GM18502 (cell line): ENCODE results near the gene FAM184B.
"Not testable (repeated sequence)": the region's sequence is repeated elsewhere in the genome, so short reads cannot be mapped to it uniquely, and the experiment has no call there.

Experiments used
- ATAC-seq: cut with Tn5 transposase; IDR thresholded peaks from one replicate; pipeline ENCODE4 v1.9.1; 2021; ENCODE audit warnings: mild to moderate bottlenecking; ENCODE audit not compliant: unreplicated experiment, poor library complexity

The FAM184B gene

DNA sequence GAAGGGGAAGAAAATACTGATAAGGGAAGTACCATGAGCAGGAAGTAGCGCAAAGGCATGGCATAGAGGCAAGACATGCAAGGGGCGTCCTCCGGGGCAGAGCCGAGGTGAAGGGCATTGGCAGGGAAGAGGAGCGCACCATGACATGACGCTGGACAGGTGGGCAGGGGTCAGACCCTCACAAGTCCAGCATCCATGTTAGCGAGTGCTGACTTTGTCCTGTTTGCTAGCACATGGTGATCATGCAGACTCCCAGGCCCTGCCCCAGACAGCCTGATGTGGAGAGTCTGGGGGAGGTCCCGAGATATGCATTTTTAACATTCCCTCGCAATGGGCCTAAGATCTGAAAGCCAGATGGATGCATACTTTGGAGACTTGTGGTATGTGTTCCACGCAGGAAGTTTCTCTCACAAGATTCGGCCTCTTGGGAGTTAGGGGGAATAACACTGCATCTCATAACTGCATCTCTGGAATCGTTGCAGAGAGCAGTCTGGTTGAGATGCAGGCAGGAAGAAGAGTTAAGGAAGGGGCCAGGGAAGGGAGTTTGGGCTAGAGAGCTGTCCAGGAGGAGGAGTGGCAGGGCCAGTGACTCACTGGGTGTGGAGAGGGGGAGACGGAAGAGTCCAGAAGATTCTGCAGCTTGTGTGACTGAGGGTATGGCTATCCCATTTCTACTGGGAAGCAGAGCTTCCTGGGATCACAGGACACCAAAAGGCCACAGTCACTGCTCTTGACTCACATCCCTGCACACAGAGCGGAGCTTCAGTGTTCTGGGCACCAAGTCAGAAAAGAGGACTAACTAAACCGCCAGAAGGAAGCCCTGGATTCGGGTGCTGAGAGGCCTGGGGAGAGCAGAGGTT, 59.7 kb downstream of the FAM184B start:
- no peak for ATAC-seq

DNA sequence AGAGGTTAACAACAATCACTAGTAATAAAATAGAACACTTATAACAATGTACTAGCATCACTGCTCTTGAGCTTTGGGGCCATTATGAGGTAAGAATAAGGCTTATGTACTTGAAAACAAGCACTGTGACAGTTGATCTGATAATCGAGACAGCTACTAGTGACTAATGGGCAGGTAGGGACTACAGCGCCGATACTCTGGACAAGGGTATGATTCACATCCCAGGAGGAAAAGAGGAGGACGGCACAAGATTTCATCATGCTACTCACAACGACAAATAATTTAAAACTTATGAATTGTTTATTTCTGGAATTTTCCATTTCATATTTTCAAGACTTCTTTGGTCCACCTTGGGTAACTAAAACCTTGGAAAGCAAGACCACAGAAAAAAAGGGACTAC, 62.3 kb downstream of the FAM184B start:
- no peak for ATAC-seq

DNA sequence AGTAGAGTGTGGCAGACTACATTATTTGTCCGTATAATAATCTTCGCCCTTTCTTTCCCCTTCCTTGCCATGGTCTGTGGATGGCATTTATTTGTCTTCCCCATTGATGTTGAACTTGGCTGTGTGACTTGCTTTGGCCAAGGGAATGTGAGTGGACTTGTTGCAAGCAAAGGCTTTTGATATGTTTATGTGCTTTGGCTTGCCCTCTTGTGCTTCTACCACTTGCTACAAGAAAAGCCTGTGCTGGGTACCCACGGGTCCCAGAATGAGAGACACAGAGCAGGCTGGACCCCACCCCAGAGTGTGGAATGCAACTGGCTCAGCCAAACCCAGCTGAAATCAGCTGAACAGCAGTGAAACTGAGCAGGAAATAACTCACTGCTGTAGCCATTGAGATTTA, 63.0 kb downstream of the FAM184B start:
- no peak for ATAC-seq

DNA sequence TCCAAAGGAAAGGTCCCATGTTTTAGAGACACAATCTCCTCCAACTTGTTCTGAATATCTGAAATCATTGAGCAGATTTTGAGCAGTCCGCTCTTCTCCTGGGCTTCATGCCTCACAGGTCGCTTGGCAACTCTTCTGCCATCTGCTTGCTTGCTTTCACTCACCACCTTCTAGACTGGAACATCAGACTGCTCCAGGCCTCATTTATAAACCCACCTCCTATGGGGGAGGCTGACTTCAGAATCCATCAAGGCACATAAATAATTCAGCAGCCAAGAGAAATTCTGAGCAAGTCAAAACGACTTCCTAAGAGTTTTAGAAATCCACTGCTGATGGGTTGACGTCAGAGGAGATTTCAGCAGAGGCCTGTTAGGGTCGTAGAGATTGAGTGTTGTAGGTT, 64.1 kb downstream of the FAM184B start:
- no peak for ATAC-seq

DNA sequence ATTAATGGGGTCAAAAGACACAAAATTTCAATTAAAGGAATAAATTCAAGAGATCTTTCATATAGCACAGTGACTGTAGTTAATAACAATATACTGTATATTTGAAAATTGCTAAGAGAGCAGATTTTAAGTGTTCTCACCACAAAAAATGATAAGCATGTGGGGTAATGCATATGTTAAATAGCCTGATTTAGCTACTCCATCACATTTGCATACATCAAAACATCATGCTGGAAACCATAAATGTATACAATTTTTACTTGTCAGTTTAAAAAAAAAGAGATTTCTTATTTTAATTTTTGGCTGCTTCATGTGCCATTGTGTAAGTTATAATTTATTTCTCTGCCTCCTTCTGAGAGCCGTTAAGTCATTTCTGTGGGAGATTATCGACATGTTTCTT, 65.9 kb downstream of the FAM184B start:
- ATAC-seq = no peak

DNA sequence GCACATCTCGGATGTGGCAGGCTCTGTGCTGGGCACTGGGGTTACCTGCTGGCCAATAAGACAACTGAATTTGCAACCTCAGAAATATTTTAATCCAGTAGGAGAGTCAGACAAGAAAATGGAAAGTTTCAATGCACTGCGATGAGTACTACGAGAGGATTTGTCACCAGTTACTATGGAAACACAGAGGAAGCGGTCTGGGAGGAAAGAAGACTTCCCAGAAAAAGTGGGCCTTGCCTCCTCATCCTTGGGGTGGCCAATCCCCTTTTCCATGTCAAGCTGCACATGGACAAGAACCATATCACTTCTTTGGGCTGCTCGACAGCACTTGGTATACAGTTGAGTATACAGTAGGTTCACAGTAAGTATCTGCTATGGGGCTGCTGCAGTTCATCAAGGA, 67.6 kb downstream of the FAM184B start:
- ATAC-seq = no peak

DNA sequence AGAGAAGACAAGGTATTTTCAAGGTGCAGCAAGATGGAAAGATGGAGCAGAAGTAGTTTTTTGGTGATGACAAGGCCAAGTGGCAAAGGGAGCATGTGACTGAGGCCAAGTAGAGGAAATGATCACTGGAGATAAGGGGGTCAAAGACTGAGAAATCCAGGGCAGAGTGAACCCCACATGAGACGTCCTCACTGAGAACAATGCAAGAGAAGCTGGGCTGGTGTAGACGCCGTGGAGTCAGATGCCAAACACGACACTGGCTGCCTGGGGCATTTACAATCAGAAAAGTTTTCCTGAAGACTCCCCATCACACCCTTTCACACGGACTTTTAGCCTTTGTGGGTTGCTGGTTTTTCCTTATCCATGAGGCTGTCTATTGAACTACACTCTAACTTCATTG, 69.3 kb downstream of the FAM184B start:
- ATAC-seq = no peak

DNA sequence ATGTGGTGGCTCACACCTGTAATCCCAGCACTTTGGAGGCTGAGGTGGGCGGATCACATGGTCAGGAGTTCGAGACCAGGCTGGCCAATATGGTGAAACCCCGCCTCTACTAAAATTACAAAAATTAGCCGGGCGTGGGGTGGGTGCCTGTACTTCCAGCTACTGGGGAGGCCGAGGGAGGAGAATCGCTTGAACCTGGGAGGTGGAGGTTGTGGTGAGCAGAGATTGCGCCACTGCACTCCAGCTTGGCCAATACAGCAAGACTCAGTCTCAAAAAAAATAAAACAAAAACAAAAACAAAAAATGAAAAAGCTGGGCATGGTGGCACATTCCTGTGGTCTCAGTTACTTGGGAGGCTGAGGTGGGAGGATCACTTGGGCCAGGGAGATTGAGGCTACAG, 70.2 kb downstream of the FAM184B start:
- ATAC-seq = not testable (repeated sequence)

DNA sequence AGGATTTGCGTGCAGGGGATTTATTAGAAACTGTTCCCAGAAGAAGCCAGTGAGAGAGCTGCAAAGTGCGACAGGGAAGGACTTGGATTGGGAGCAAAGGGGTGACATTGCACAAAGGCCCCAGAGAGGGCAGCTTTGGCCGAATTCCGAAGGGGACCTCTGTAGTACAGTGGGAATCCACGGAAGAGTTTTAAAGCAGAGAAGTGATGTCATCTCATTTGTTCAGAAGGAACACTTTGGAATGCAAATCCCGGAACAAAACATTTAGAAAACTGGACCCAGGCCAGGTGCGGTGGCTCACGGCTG, 71.7 kb downstream of the FAM184B start:
- ATAC-seq = no peak

DNA sequence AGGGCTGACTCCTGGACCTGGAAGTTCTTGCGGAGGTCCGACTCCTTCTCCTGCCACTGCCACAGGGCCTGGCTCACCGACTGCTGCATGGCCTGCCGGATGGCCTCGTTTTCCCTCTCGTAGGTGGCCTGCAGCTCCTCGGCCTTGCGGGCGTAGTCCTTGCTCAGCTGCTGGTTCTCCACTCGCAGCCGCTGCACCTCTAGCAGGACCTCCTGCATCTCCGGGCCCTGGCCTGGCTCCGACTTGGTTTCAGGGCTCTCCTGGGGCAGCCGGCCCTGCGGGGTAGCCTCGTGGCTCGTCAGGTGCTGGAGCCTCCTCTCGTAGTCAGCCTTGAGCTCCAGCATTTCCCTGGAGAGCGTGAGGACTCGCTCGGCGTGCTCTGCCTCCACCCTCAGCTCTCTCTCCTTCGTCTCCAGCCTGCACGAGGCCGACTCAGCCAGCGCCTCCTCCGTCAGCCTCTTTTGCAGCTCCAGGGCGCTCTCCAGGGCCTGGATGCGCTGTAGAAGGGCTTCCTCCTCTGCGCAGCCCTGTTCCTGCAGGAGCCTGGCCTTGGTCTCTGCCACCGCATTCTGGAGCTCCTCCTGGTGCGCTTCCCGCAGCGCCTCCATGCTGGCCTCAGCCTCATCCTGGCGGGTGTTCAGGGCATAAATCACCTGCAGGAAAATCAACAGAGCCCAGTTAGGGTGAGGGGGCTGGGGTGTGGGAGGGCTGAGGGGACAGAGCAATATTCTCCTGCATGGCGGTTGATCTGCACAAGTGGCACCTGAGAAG, 72.2 kb downstream of the FAM184B start:
- no peak for ATAC-seq

DNA sequence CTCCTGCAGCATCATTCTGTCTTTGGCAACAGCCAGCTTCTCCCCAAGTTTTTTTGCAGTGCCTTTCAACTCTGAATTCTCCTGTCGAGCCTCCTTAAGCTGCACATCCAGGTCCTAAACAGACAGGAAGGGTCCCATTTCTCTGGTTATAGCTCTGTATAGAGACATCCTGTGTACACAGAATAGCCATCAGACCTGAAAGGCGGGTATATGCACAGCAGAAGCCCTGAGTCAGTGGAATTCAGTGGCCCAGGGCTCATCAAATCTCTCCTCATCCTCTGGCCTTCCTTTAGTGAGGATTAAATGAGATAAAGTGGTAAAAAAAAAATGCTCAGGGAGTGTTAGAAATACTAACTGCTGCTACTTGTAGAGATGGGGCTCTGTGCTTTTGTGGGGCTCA, 73.8 kb downstream of the FAM184B start:
- ATAC-seq = no peak

DNA sequence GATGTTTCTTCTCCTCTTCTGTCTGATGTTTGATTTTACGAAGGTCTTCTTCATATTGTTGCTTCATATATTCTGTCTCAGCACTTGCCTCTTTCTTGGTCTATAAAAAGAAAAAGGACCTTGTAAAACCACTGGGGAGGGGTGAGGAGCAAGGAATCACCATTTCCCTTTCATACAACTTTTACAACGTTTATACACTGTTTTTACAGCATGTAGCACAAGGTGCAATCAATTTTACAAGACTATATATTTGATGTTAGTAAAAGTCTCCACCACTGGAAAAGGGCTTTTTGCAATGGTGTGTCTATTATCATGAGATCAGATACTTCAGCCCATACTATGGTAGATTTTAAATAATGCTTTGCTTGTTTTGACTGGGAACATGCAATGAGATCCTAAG, 76.3 kb downstream of the FAM184B start:
- no peak for ATAC-seq

DNA sequence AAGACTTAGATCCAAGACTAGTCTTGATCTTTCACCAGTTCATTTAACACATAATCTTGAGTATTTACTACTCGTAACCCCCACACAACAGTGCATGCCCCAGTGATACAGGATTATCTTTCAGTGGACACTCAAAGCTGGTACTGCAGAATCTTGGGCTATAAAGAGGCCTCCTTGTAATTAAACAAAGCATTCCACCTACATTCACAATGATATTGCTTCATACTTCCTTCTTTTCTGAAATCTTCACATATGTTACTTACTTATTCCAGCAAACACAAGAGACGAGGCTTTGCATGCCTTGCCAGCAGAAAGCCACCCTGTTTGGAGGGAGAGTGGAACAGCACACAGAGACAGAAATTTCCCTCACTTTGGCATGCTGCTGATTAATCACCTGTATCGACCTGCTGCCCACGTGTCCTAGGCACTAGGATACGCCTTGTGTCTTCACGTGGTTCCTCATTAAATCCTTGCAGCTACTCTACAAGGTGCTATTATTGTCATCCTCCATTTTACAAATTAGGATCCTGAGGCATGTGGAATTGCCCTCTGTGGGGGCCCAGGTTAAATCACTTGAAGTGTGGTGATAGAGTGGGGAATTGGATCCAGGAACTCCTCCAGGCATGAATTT, 77.3 kb downstream of the FAM184B start:
- no peak for ATAC-seq

DNA sequence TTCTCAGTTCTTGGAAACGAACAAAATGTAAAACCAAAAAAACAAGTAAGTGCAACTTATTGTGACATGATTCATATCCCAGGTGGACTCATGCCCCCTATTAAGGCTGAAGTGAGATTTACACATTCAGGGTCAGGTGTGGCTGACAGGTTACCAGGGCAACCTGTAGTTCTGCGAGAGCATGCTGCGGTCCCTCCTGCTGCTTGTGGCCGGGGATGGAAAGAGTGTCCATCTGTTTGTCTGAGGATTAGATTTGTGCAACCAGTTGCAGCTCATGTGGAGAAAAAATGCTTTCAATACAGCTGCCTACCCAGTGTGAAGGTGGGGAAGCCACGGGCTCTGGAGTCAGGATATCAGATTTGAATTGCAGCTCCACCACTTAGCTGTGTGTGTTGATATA, 78.8 kb downstream of the FAM184B start:
- ATAC-seq = no peak

DNA sequence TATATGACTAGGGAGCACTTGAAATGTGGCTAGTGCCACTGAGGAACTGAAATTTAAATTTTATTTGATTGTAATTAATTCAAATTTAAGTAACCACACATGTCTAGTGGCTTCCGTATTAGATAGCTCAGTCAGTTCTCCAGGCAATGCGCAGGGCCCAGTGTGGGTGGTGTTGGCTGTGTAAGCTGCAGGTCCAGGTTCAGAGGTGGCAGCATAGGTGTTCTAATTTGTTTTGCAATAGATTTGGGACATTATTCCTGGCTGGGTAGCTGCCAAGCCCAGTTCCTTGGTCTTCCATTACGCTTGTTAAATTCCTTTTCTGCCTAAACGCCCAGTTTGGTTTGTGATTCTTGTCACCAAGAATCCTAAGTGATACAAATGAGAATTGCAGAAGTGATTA, 79.5 kb downstream of the FAM184B start:
- ATAC-seq = no peak

DNA sequence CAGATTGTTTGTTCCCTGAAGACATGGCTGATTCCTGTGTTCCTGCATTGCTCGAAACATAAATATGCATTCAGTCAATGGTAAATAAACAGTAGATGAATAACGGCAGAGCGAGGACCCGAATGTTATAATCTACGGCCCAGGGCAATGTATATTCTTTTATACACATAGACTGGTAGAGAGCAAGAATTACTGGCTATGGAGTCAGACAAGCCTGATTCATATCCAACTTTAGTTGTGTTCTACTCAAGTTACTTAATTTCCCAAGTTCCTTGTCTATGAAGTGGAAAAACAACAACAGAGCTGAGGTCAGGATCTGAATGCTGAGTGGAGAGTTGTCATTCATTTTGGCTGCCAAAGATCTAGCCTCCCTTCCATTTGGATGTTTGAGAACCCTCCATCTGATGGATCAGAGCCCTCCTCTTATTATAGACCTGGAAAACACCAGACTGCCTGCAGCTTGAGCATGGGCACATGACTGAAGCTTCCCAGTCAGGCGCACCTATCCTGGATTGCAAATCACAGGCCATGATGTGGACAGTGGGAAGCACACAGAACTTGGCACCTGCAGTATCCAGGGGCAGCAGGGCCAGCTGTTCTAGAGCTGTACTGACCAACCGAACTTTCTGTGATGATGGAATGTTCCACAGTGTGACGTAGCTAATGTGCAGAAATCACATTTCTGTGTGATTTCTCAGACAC, 80.1 kb downstream of the FAM184B start:
- ATAC-seq = no peak

DNA sequence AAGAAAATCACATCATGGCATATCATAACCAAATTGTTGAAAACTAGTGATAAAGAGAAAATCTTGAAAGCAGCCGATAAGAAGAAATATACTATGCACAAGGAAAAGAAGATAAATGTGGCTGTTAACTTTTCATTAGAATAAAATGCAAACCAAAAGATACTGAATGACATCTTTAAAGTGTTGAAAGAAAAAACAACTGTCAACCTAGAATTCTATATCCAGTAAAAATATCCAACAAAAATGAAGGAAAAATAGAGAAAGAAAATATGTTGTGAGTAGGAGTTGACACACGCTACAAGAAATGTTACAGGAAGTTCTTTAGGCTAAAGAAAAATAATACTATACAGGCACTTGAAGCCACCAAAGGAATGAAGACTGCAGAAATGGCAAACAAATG, 82.0 kb downstream of the FAM184B start:
- no peak for ATAC-seq

DNA sequence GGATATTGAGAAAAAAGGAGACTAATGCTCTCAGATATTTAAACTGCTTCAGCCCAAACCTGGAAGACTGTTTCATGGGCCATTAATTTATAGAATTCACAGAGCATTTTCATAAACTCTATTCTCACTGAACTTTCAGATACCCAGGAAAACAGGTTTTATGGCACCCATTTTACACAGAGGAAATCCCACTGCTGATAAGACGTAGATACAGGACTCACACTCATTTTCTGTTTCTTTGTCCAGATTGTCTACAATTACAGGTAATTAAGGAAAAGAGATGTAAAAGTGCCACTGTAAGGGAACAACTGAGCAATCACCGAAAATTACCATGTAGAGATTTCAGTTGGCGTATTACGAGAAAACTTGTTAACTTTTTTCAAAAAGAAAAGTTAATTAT, 83.3 kb downstream of the FAM184B start:
- ATAC-seq = no peak

DNA sequence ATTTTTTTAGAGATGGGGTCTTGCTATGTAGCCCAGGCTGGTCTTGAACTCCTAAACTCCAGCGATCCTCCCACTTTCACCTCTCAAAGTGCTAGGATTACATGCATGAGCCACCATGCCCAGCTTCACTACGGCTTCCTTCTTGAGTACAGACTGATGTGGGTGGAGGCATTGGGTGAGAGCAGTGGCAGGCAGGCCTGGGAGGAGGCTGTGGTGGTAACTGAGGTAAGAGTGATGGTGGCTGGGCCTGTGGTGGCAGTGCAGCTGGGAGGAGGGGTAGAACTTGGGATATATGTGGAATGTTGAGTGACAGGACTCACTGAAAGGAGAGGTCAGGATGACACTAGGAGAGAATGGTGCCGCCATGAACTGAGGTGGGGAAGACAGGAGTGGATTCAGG, 86.1 kb downstream of the FAM184B start:
- ATAC-seq = no peak

DNA sequence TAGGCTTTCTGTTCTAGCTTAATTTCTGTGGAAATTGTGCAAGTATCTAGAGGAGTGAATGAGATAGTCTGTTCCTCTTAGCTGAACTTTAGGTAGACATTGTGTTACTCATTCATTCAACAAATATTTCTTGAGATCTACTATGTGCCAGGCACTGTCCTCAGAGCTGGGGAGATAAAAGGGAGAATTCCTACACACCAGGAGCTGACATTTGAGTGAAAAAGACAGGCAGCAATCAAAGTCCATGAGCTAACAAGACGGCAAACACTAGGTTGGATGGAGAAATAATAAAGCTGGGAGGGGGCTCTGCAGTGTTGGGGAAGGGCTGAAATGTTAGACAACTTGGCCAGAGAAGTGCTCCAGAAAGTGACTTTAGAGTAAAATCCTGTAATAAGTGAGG, 86.9 kb downstream of the FAM184B start:
- no peak for ATAC-seq

DNA sequence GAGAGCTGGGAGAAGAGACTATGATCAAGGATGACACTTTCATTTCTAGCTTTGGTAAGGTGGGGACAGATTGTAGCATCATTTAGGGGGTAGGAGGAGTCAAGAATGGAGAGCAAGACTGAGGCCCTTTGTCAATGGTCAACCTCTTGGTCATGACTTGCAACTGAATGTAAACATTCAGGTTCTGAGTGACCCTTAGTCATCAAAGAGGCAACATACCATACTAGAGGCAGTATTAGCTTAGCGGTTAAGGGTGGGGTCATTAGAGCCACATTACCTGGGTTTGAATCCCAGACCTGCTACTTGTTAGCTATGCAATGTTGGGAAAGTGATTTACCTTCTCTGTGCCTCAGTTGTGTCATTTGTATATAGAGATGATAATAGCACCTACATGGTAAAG, 90.5 kb downstream of the FAM184B start:
- no peak for ATAC-seq
